ENCODE data around the gene SNRPD3. TPM values are rescaled to one million over a fixed set of nuclear protein-coding genes. Genes with fewer than 3 reads are reported as not detected.
A peak's percentile ranks its signal among the peaks of the same experiment; 100 is the strongest.

Gene SNRPD3
- total RNA-seq, 1 donor from 2014 or later: 59.3 TPM

DNA sequence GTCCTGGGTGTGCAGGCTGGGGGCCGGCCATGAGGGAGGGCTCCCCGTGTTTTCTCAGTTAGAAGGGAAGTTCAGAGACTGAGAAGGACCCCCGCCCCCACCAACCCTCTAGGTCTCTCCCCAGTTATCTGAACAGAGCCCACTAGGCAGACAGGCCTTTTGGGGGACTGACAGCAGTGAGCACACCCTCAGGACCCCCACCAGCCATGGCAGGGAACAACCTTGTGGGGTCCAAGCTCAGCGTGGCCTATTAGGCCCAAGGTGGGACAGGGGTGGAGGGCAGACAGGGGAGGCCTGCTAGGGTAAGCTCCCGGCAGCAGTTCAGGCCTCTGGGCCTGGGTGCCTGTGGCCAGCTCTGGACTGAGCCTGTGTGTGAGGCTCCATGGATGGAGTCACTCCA lies 31.5 kb downstream of the SNRPD3 start:
- H3K4me1 Mint-ChIP-seq (ENCODE audit: low read depth): peaks cover 22% of the 10 kb centered on the region

DNA sequence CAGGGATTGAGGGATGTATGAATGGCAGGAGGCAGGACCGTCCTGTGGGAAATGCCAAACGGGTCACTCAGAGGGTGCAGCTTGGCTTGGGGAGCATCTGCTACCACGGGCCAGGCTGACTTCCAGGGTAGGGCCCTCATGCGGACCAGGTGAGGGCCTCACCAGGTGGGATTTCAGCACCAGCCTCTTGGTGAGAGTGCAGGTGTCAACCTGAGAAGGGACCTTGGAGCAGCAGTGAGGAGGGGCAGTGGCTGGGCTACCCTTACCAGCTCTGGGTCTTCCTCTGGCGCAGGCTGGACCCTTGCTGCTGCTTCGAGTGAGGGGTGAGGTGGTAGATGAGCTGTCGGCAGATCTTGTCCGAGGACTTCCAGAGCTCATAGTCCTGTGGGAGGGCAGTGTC lies 32.1 kb downstream of the SNRPD3 start:
- H3K9me3 Mint-ChIP-seq (ENCODE audit: low read depth): no peaks in the 10 kb centered on the region
- H3K4me3 Mint-ChIP-seq (ENCODE audit: unreplicated experiment): no peak overlapping the region
- no peaks in the 10 kb centered on the region for H3K27me3 Mint-ChIP-seq (ENCODE audit: low read depth)
- TF ChIP-seq, protein P1, sequence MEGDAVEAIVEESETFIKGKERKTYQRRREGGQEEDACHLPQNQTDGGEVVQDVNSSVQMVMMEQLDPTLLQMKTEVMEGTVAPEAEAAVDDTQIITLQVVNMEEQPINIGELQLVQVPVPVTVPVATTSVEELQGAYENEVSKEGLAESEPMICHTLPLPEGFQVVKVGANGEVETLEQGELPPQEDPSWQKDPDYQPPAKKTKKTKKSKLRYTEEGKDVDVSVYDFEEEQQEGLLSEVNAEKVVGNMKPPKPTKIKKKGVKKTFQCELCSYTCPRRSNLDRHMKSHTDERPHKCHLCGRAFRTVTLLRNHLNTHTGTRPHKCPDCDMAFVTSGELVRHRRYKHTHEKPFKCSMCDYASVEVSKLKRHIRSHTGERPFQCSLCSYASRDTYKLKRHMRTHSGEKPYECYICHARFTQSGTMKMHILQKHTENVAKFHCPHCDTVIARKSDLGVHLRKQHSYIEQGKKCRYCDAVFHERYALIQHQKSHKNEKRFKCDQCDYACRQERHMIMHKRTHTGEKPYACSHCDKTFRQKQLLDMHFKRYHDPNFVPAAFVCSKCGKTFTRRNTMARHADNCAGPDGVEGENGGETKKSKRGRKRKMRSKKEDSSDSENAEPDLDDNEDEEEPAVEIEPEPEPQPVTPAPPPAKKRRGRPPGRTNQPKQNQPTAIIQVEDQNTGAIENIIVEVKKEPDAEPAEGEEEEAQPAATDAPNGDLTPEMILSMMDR (IDR thresholded peaks at IDR 0.05): no peak
- no peak overlapping the region for H3K27ac Mint-ChIP-seq (ENCODE audit: unreplicated experiment)
- no peaks in the 10 kb centered on the region for H3K36me3 Mint-ChIP-seq (ENCODE audit: low read depth)
- peaks cover 25% of the 10 kb centered on the region for H3K4me1 Mint-ChIP-seq (ENCODE audit: low read depth)
- no peak for DNase-seq (ENCODE audit: low spot score)

More for the DNA sequence above, 31.5 kb downstream of the SNRPD3 start:
- Mint-ChIP-seq H3K27me3 (ENCODE audit: low read depth) (no peaks in the 10 kb centered on the region), H3K4me3 (ENCODE audit: unreplicated experiment) (no peak overlapping the region), H3K27ac (ENCODE audit: unreplicated experiment) (no peak overlapping the region), H3K9me3 (ENCODE audit: low read depth) (no peaks in the 10 kb centered on the region), H3K36me3 (ENCODE audit: low read depth) (no peaks in the 10 kb centered on the region)
- no peak for DNase-seq (ENCODE audit: low spot score)
- TF ChIP-seq, protein P1 (IDR thresholded peaks at IDR 0.05): no peak

DNA sequence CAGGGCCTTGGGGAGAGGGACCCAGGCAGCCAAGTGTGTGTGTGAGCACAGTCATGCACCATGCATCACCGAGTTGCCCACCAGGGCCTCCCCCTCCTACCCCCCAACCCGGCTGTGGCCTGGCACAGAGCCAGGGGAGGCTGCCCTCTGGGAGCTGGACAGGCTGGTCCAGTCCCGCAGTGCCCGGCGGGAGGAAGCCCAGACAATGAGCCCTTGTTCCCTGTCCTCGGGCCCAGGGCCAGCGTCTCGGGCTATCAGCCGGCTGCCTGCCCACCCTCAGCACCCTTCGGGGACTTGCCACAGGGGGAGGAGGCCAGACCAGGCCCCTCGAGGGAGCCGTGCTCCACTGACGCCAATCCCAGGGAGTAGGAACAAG lies 32.6 kb downstream of the SNRPD3 start:
- no peaks in the 10 kb centered on the region for H3K27me3 Mint-ChIP-seq (ENCODE audit: low read depth)
- DNase-seq (ENCODE audit: low spot score): no peak
- no peaks in the 10 kb centered on the region for H3K36me3 Mint-ChIP-seq (ENCODE audit: low read depth)
- H3K4me3 Mint-ChIP-seq (ENCODE audit: unreplicated experiment): no peak overlapping the region
- H3K4me1 Mint-ChIP-seq (ENCODE audit: low read depth): peaks cover 23% of the 10 kb centered on the region
- H3K9me3 Mint-ChIP-seq (ENCODE audit: low read depth): no peaks in the 10 kb centered on the region
- H3K27ac Mint-ChIP-seq (ENCODE audit: unreplicated experiment): no peak overlapping the region
- TF ChIP-seq, protein P1 (IDR thresholded peaks at IDR 0.05): no peak

DNA sequence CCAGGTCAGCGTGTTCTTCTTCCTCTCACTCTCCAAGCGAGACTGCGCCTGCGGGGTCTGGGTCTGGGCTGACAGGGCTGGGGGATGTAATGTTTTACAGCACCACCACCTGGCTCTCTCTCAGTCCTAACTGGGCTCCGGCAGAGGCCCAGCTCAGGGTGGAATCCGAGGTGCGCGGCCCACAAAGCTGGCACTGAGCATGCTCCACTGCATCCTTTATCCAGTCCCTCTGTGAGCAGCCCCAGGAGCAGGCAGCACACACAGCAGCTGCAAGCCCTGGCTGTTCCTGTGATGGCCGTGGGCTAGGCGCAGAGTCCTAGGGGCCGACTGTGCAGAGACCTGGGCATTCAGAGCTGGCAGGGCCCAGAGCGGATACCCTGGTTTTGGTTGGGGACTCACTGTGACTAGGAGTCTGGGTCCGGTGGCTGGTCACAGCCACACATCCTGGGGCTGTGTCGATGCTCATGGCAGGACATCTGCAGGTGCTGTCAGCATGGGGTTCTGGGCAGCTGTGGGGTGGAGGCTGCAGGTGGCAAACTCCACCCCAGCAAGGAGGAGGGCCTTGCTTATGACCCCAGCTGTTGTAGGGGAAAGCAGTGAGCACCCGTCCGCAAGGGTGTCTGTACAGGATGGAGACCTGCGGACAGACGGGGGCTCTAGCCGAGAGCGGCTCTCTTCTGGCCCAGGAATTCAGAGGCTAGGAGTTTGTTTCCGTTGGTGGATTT lies 33.1 kb downstream of the SNRPD3 start:
- Mint-ChIP-seq H3K9me3 (ENCODE audit: low read depth) (no peaks in the 10 kb centered on the region), H3K4me1 (ENCODE audit: low read depth) (peaks cover 18% of the 10 kb centered on the region), H3K27ac (ENCODE audit: unreplicated experiment) (no peak overlapping the region), H3K27me3 (ENCODE audit: low read depth) (no peaks in the 10 kb centered on the region), H3K36me3 (ENCODE audit: low read depth) (no peaks in the 10 kb centered on the region), H3K4me3 (ENCODE audit: unreplicated experiment) (no peak overlapping the region)
- TF ChIP-seq, protein P1 (IDR thresholded peaks at IDR 0.05): no peak
- peak; percentile 53 for DNase-seq (ENCODE audit: low spot score)

DNA sequence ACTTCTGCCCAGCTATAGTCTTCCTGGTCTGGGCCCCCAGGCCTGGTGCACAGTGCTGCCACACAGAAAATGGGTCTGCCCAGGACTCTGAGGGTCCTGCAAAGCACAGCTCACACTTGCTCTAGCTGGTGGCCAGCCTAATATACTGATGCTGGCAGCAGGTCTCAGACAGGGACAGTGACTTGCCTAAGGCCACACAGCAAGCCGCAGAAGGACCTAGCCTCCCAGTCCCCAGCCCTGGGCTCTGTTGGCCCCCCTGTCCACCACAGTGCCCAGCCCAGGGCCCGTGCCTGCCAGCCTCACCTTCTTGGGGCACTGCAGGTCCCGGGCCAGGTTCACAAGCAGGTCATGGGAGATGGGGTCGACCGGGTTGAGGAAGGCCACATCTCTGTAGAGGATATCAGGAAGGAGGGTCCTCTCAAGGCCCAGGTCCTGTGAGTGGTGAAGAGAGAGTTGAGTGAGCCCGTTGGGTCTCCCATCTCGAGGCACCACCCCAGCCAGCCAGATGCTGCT lies 33.8 kb downstream of the SNRPD3 start:
- Mint-ChIP-seq H3K27me3 (ENCODE audit: low read depth) (no peaks in the 10 kb centered on the region), H3K36me3 (ENCODE audit: low read depth) (no peaks in the 10 kb centered on the region), H3K4me3 (ENCODE audit: unreplicated experiment) (no peak overlapping the region), H3K9me3 (ENCODE audit: low read depth) (no peaks in the 10 kb centered on the region), H3K4me1 (ENCODE audit: low read depth) (peaks cover 11% of the 10 kb centered on the region), H3K27ac (ENCODE audit: unreplicated experiment) (no peak overlapping the region)
- TF ChIP-seq, protein P1 (IDR thresholded peaks at IDR 0.05): no peak
- peak; percentile 85 for DNase-seq (ENCODE audit: low spot score)
